Measurements from ENCODE around the gene PRLR.

DNA sequence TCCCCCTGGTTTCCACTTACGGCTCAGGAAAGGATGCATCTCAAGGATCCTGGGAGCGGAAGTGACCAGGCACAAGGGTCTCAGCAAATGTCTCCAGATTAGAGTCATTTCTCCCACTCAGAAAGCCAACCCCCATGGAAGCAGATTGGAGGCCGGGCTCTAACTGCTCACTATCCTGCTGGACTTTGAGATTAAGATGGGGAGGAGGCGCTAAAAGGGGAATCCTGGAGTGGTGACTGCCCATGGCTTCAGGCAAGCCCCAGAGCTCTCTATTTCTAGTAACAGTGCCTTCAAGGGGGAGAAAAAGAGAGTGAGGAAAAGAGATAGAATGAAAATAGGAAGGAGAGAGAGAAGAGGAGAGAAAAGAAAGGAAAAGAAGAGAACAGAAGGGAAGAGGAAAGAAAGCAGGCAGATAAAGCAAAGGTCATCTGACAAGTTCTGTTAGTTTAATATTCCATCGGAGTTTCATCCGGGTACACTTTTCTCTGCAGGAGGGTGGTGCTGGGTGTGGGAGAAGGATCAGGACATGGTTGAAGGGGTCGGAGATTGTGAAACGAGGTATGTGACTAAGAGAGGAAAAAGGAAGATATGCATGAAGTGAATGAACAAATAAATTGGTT is 182.4 kb downstream of the PRLR start, which contains the start of gene AGXT2:
- TF ChIP-seq, protein P1, sequence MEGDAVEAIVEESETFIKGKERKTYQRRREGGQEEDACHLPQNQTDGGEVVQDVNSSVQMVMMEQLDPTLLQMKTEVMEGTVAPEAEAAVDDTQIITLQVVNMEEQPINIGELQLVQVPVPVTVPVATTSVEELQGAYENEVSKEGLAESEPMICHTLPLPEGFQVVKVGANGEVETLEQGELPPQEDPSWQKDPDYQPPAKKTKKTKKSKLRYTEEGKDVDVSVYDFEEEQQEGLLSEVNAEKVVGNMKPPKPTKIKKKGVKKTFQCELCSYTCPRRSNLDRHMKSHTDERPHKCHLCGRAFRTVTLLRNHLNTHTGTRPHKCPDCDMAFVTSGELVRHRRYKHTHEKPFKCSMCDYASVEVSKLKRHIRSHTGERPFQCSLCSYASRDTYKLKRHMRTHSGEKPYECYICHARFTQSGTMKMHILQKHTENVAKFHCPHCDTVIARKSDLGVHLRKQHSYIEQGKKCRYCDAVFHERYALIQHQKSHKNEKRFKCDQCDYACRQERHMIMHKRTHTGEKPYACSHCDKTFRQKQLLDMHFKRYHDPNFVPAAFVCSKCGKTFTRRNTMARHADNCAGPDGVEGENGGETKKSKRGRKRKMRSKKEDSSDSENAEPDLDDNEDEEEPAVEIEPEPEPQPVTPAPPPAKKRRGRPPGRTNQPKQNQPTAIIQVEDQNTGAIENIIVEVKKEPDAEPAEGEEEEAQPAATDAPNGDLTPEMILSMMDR (IDR thresholded peaks at IDR 0.05) = no peak
- no peak for TF ChIP-seq POLR2A (IDR thresholded peaks at IDR 0.05)

Data from body of pancreas (tissue), 4 donors.